NK-92 treated with Interleukin-12 subunit alpha and Interleukin-12 subunit beta, amount 100 ng/mL, for 24 hours (cell line): ENCODE results near the gene NIPBL.
"Not testable (repeated sequence)": the region's sequence is repeated elsewhere in the genome, so short reads cannot be mapped to it uniquely, and the experiment has no call there.

Experiments
- DNase-seq: peaks from one replicate; lab custom pipeline; 2025; lab: John Stamatoyannopoulos, UW

Gene NIPBL

GRCh38 chr5:37037840-37038239, 161.3 kb downstream of the NIPBL start:
- no peak for DNase-seq

GRCh38 chr5:37039824-37040223, 163.3 kb downstream of the NIPBL start:
- no peak for DNase-seq

DNA sequence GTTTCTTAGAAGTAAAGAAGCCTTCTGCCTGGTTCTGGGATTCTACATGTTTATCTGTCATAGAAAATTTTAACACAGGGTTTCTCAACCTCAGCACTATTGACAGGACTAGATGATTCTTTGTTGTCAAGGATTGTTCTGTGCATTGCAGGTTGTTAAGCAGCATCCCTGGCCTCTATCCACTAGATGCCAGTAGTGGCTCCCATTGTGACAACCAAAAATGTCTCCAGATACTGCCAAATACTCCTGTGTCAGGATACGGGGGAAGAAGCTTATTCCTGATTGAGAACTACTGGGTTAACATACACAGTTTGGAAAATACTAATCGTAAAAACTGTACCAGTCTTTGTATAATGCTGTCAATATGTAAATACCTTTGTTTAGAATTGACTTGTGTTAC, 167.1 kb downstream of the NIPBL start:
- no peak for DNase-seq

GRCh38 chr5:37044120-37044519, 167.6 kb downstream of the NIPBL start:
- DNase-seq, result no peak

GRCh38 chr5:37045703-37046102, 169.1 kb downstream of the NIPBL start:
- no peak for DNase-seq

GRCh38 chr5:37047947-37048346, 171.4 kb downstream of the NIPBL start:
- no peak for DNase-seq

DNA sequence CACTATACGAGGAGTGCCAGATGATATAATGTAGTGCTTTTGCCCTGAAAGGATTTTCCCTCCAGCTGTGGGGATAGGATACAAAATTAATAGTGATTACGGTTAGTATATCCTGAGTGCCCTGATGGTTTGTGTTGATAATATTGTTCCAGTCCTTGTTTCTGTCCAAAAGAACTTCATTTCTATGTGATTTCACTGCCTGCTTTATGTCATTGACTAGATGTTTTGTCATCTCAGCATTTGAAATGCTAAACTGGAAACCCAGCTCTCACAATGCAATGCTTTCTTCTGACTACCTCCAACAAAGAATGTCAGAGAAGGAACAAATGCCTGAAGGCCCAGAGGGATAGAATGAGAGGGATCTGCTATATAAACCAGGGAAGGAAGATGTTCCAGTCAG, 177.8 kb downstream of the NIPBL start:
- DNase-seq, result no peak

DNA sequence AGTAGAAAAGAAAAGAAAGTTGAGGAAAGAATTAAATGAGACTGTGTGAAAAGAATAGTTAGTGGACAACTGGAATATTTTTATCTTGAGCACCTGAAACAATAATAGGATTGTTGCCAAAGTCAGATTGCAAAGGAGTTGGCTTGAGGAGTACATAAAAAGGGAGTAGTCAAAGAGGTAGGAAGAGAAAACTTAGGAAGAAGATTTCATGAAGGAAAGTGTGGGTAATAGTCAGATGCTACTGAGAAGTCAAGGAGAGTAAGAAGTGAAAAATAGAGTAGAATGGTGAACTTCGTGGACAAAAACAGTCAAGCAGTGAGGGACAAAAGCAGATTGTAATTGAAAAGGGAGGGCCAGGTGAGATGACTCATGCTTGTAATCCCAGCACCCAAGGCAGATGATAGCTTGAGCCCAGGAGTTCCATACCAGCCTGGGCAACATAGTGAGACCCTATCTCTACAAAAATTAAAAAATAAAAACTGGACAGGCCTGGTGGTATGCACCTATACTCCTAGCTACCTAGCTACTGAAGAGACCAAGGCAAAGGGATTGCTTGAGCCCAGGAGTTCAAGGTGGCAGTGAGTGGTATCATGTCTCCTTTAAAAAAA, 178.9 kb downstream of the NIPBL start:
- no peak for DNase-seq

DNA sequence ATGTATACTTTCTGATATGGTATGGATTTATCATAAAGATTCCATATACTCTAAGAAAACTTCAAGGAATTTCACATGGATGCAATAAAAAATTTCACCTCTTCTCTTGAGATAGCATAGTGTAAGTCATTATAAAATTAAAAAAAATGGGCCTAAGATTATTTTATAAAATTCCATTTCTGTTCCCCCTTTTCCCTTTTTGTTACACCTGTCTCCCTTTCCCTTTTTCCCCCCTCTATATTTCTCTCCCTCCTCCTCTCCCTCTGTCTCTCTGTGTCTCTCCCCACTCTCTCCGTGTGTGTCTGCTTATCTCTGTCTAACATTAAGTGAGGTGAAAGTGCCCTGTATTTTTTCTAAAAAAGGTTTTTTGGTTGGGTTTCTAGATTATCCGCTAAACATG, 180.2 kb downstream of the NIPBL start:
- no peak for DNase-seq

GRCh38 chr5:37060030-37060429, 183.5 kb downstream of the NIPBL start:
- DNase-seq, result no peak

DNA sequence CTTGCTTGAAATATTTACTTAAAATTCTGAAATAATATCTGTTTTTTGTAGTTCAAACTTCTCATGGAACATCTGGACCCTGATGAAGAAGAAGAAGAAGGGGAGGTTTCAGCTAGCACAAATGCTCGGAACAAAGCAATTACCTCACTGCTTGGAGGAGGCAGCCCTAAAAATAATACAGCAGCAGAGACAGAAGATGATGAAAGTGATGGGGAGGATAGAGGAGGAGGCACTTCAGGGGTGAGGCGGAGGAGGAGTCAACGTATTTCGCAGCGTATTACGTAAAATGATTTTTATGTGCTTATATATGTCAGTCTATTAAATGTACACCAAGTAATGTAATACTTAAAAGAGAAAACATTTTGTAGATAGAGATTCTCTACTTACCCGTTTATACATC, 187.2 kb downstream of the NIPBL start:
- DNase-seq, result no peak

DNA sequence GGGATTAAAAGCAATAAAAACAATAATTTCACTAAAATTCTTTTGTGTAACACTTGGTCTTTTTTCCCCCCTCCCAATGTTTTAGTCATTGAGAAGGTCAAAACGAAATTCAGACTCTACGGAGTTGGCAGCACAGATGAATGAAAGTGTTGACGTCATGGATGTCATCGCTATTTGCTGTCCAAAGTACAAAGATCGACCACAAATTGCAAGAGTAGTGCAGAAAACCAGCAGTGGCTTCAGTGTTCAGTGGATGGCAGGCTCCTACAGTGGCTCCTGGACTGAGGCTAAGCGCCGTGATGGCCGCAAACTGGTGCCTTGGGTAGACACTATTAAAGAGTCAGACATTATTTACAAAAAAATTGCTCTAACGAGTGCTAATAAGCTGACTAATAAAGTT, 187.9 kb downstream of the NIPBL start:
- no peak for DNase-seq

- no peak for DNase-seq
Observed at GRCh38 chr5:37071487-37071886, 194.9 kb downstream of the NIPBL start.

DNA sequence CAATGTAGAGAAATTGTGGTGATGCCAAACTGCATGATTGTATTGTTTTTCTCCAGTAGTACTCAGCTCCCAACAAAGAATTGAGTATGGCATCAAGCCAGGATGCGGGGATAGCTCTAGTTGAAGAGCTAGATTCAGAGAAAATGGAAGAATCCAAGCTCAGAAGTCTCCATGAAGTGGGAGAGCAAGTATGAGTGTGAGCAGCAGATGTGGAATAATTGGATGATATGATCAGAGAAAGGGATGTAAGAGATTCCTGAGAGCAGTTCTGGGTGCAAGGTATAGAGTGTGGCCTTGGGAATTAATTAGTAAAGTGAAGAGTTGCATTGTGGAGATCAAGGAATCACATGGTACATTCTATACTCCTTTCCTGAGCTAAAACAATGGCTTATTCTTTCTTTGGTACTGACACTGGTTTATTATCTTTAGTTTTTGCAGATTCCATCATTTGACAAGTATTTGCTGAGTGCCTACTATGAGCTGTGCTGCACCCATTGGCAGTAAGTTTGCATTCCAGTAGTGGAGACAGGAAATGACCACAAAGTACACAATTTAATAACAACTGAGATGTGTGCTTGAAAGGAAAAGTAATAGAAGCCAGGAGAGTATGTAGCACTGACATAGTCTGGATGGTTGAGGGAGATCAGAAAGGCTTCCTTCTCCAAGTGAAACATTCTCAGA, 195.5 kb downstream of the NIPBL start:
- no peak for DNase-seq

- DNase-seq, result no peak
Observed at GRCh38 chr5:37075399-37075950, 198.9 kb downstream of the NIPBL start.

DNA sequence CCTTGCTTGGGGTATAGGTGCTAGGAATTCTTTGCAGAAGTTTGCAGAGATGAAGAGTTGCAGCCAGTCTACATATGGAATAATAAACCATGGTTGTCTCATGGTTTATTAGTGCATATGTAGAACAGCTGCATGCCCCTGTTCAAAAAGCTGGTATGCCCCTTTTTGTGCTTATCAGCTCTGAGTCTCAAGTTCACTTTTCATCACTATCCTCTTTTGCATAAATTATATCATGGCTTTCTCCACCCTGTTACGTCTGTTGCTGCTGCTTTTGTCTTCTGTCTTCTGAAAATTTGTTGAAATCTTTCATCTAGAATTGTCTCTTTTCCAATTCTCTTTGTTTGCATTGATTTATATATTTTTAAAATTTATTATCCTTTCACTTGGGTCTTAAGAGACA, 200.6 kb downstream of the NIPBL start:
- DNase-seq, result no peak

DNA sequence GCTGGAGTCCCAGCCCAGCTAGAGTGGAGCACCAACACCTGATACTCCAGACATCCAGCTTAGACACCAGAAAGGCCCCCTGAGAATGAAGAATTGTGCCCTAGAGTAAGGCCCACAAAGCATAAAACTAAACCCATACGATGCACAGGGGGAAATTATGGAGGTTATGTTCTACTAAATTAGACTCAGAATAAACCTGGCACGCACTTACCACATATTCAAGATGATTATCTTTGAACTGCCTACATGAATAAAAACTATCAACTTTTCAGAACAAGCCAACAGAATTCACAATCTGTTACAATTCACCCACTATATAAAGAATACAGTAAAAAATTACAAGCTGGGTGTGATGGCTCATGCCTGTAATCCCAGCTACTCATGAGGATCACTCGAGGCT, 204.1 kb downstream of the NIPBL start:
- no peak for DNase-seq

DNA sequence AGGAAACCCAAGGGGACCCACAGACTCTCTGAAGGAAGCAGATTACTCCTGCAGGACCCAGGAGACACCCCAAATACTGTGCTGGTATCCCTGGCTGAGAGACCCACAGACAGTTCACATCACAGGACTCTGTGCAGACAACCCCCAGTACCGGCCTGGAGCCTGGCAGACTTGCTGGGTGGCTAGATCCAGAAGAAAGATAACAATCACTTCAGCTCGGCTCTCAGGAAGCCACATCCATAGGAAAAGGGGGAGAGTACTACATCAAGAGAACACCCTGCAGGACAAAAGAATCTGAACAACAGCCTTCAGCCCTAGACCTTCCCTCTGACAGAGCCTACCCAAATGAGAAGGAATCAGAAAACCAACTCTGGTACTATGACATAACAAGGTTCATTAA, 206.4 kb downstream of the NIPBL start:
- not testable (repeated sequence) for DNase-seq

- DNase-seq, result not testable (repeated sequence)
Observed at GRCh38 chr5:37086026-37086425, 209.5 kb downstream of the NIPBL start.

DNA sequence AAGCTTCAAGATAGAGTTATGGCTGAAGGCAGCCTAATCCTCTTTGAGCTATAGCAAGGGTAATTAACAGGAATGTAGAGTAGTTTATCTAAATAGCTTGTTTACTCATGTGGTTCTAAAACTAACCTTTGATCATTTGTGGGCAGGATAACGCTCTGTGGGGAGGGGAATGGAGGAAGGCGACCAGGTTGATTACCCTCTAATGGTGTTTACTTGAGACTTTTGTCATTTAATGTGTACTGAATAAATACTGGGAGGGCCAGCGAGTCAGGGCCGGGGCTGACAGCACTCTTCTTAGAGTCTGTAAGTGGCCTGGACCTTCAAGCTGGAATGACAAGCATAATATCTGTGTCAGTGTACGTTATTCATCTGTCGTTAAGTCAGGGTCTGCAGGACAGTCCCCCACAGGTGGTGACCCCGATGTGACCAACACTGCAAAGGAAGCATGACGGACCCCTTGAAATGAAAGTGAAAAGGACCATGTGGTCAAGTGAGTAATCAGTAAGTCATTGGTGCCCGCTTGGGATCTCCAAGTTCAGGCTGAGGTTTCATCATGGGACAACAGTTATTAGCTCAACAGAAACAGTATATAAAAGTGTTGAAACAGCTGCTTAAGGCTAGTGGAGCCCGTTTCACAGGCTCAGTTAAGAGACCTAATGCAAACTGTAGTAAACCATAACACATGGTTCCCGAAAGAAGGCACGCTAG, 210.1 kb downstream of the NIPBL start:
- no peak for DNase-seq

GRCh38 chr5:37088009-37088408, 211.4 kb downstream of the NIPBL start:
- no peak for DNase-seq

DNA sequence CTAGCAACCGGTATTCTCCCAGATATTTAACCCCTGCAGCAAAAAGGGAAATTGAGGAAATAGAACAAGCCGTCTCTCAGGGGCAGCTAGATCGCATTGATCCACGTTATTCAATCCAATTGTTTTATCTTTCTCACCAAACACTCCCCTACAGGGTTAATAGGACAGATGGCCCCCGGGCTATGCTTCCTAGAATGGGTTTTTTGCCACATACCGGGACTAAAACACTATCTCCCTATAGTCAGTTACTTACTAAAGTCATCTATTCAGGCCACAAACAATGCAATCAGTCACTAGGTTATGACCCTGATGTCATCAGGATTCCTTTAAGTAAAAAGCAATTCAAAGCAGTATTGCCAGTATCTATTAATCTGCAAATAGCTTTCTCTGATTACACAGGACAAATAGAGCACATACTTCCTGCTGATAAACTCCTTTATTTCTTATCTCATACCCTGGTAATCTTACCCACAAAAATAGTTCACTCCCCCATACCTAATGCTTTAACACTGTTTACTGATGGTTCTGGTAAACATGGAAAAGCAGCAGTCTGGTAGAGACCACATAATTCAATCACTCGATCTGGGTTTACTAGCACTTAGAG, 213.7 kb downstream of the NIPBL start:
- no peak for DNase-seq

DNA sequence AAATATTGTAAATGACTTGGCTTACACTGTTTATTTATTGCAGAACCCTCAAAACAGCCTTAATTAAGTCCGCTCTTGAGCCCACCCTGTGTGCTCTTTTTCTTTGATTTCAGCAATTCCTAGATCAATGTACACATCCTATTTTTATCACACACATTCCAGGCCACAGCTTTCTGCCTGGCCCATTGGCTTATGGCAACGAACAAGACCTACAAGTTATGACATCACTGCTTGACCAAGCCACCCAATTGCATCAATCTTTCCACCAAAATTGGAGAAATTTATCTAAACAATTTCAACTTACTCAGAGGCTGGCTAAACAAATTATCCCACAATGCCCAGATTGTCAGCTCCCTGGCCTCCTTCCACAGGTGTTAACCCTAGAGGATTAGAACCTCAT, 214.2 kb downstream of the NIPBL start:
- DNase-seq, result no peak
